Measurements from ENCODE around the gene LIPK. TPM values are rescaled to one million over a fixed set of nuclear protein-coding genes. Genes with fewer than 3 reads are reported as not detected.

LIPK gene
- total and polyA plus RNA-seq, 2 of the 8 experiments (the other 6 are each of a cell fraction or from before 2014, with no cell fraction given), result not detected

- no peak for TF ChIP-seq CTCF (IDR thresholded peaks at IDR 0.05; ENCODE audit: control extremely low read depth in 1 of 3, insufficient read depth in 1 of 3, low read depth in 1 of 3, low read length in 3 of 3)
- no peak for TF ChIP-seq SP2 (IDR thresholded peaks at IDR 0.05; ENCODE audit: low read length)
- TF ChIP-seq RAD21 (IDR thresholded peaks at IDR 0.05 in 1 of 2, conservative IDR thresholded peaks at IDR 0.05 in 1 of 2; ENCODE audit: low read depth in 2 of 2, low read length in 2 of 2), result no peak
- TF ChIP-seq SIN3A (conservative IDR thresholded peaks at IDR 0.05 in 1 of 2, IDR thresholded peaks at IDR 0.05 in 1 of 2; ENCODE audit: low read depth in 1 of 2, low read length in 2 of 2), result no peak
- TF ChIP-seq MAX (IDR thresholded peaks at IDR 0.05), result no peak
- TF ChIP-seq CREB1 (IDR thresholded peaks at IDR 0.05), result no peak
- TF ChIP-seq TCF12 (IDR thresholded peaks at IDR 0.05; ENCODE audit: low read depth, low read length), result peak; percentile 100
- peak; percentile 12; the same call in 1 of the 2 replicates for TF ChIP-seq YY1 (IDR thresholded peaks at IDR 0.05; ENCODE audit: low read depth, low read length)
- no peak for TF ChIP-seq BACH1 (IDR thresholded peaks at IDR 0.05; ENCODE audit: low read length)
- TF ChIP-seq SUZ12 (IDR thresholded peaks at IDR 0.05; ENCODE audit: low read length), result no peak
- TF ChIP-seq JUND (IDR thresholded peaks at IDR 0.05; ENCODE audit: low read length), result peak; percentile 68; the same call in 1 of the 2 replicates
- no peak for TF ChIP-seq RFX5 (IDR thresholded peaks at IDR 0.05; ENCODE audit: borderline replicate concordance, low read depth, low read length)
- no peak for TF ChIP-seq SIX5 (IDR thresholded peaks at IDR 0.05; ENCODE audit: low read depth, low read length)
- TF ChIP-seq BRCA1 (IDR thresholded peaks at IDR 0.05; ENCODE audit: low read depth, low read length), result no peak
- no peak for TF ChIP-seq TAF7 (optimal IDR thresholded peaks at IDR 0.05; ENCODE audit: borderline replicate concordance, low read depth, low read length)
- TF ChIP-seq EP300 (IDR thresholded peaks at IDR 0.05; ENCODE audit: borderline replicate concordance in 1 of 2, low read depth in 2 of 2, low read length in 2 of 2), result peak in 1 of 2 experiments; percentile 80; a peak in 1 of 3 replicates
- no peak for TF ChIP-seq ASH2L (IDR thresholded peaks at IDR 0.05; ENCODE audit: low read length)
- TF ChIP-seq FOSL1 (IDR thresholded peaks at IDR 0.05; ENCODE audit: insufficient read depth, low read depth, low read length), result no peak
- TF ChIP-seq NRF1 (IDR thresholded peaks at IDR 0.05; ENCODE audit: low read depth, low read length), result no peak
- peak; percentile 79; the same call in 1 of the 2 replicates for TF ChIP-seq ATF2 (IDR thresholded peaks at IDR 0.05; ENCODE audit: low read length)
These were observed 3.0 kb upstream of the LIPK start (continued) for GRCh38 chr10:88702848-88703597.

Data from H1 (cell line).